Testis (tissue), 3 donors: Measurements from ENCODE around the gene CACNA2D3. TPM values are rescaled to one million over a fixed set of nuclear protein-coding genes. Genes with fewer than 3 reads are reported as not detected.

Experiments
- DNase-seq: peaks from one replicate; pipeline ENCODE4 v3.0.0-alpha.2; 2019
- H3K27ac ChIP-seq, 2 donors: fragments of 200-600 bp; sonication (generic); one replicate each; pipeline ENCODE4 v1.5.1; 2019
- H3K27me3 ChIP-seq: fragments of 200-600 bp; sonication (generic); one replicate; pipeline ENCODE4 v1.5.1; 2019
- H3K36me3 ChIP-seq: fragments of 200-600 bp; sonication (generic); one replicate; pipeline ENCODE4 v1.5.1; 2017; ENCODE audit warnings: low read depth; ENCODE audit errors: missing control alignments
- H3K4me1 ChIP-seq: fragments of 200-600 bp; sonication (generic); one replicate; pipeline ENCODE4 v1.5.1; 2019
- H3K4me3 ChIP-seq, 2 donors: fragments of 200-600 bp; sonication (generic); one replicate each; pipeline ENCODE4 v1.5.1; 2017 to 2019
- H3K9me3 ChIP-seq: fragments of 200-600 bp; sonication (generic); one replicate; pipeline ENCODE4 v1.5.1; 2017
- CTCF ChIP-seq, 3 experiments: fragments of 450-650 bp in 2 of 3; fragments of 200-600 bp in 1 of 3; sonication (generic) in 1 of 3; IDR thresholded peaks; one replicate each; pipeline ENCODE4 v1.5.1; 2016 to 2019; ENCODE audit warnings: antibody characterized with exemption in 3 of 3, mild to moderate bottlenecking in 2 of 3, moderate library complexity in 1 of 3
- POLR2A ChIP-seq: fragments of 450-650 bp; IDR thresholded peaks from one replicate; pipeline ENCODE4 v1.6.1; 2017; ENCODE audit warnings: antibody characterized with exemption, mild to moderate bottlenecking, moderate library complexity
- WGBS, 2 donors: methylation state at CpG; one replicate each; pipeline ENCODE4 v1.1.5; 2018; 5-methylcytosine and 5-hydroxymethylcytosine counted together
- intact Hi-C: fragments of 100-400 bp; cut with DNase I; formaldehyde crosslinking; loops from one replicate; pipeline ENCODE4 v1.15.1; 2023; ENCODE audit warnings: low total_unique reads
- polyA plus RNA-seq: library from polyadenylated mRNA; stranded (reverse); fragments of 350-450 nt; fragmentation: Illumina TruSeq; extraction: RNeasy Lipid Tissue Mini Kit (QIAGEN cat#74804); gene quantifications from one replicate; pipeline ENCODE4 v1.2.3, GENCODE V29; 2014; ENCODE audit warnings: low read depth, low replicate concordance; ENCODE audit not compliant: insufficient read depth
- total RNA-seq, 2 donors: library from RNA; depleted of rRNA; stranded (reverse); fragments of >200 nt; gene quantifications; one replicate each; pipeline ENCODE4 v1.2.3, GENCODE V29; 2016

CACNA2D3 gene
- total and polyA plus RNA-seq, 3 donors from 2014 or later, result 10.1 to 16.5 (median 11.2) TPM

GRCh38 chr3:54817628-54818027 is 695.3 kb downstream of the CACNA2D3 start:
- Histone ChIP-seq H3K4me1 (no peaks in the 10 kb centered on the region), H3K4me3 (no peak overlapping the region), H3K27ac (no peak overlapping the region), H3K27me3 (no peaks in the 10 kb centered on the region), H3K9me3 (no peaks in the 10 kb centered on the region), H3K36me3 (no peaks in the 10 kb centered on the region)
- no peak for DNase-seq
- 89 to 90% methylated on average over 1 of the region's 1 CpG for WGBS, 2 donors
- no peak for TF ChIP-seq POLR2A
- no peak for TF ChIP-seq CTCF (IDR thresholded peaks at IDR 0.05)
- intact Hi-C loops, result no loop called here

- Histone ChIP-seq H3K4me1 (no peaks in the 10 kb centered on the region), H3K4me3 (no peak overlapping the region), H3K27ac (no peak overlapping the region), H3K9me3 (no peaks in the 10 kb centered on the region), H3K36me3 (no peaks in the 10 kb centered on the region), H3K27me3 (no peaks in the 10 kb centered on the region)
- WGBS, 2 donors, result 95 to 97% methylated on average over 2 of the region's 2 CpGs
- no peak for TF ChIP-seq POLR2A
- TF ChIP-seq CTCF (IDR thresholded peaks at IDR 0.05), result no peak
- DNase-seq, result no peak
- intact Hi-C loops, result no loop called here
These were observed 696.1 kb downstream of the CACNA2D3 start for GRCh38 chr3:54818486-54818885.

- H3K9me3 ChIP-seq, result no peaks in the 10 kb centered on the region
- intact Hi-C loops, result no loop called here
- H3K36me3 ChIP-seq, result no peaks in the 10 kb centered on the region
- 88 to 93% methylated on average over 1 of the region's 1 CpG for WGBS, 2 donors
- no peaks in the 10 kb centered on the region for H3K4me1 ChIP-seq
- H3K4me3 ChIP-seq, result no peak overlapping the region
- H3K27me3 ChIP-seq, result no peaks in the 10 kb centered on the region
- TF ChIP-seq POLR2A (no peak), CTCF (IDR thresholded peaks at IDR 0.05) (no peak)
- H3K27ac ChIP-seq, result no peak overlapping the region
- DNase-seq, result no peak
These were observed 696.6 kb downstream of the CACNA2D3 start for GRCh38 chr3:54818942-54819341.

GRCh38 chr3:54819946-54820345 is 697.6 kb downstream of the CACNA2D3 start:
- TF ChIP-seq CTCF (IDR thresholded peaks at IDR 0.05), result no peak
- TF ChIP-seq POLR2A, result no peak
- Histone ChIP-seq H3K27ac (no peak overlapping the region), H3K9me3 (no peaks in the 10 kb centered on the region), H3K36me3 (no peaks in the 10 kb centered on the region), H3K4me3 (no peak overlapping the region), H3K27me3 (no peaks in the 10 kb centered on the region), H3K4me1 (no peaks in the 10 kb centered on the region)
- DNase-seq, result no peak
- WGBS, 2 donors, result 94 to 95% methylated on average over 5 of the region's 5 CpGs
- intact Hi-C loops, result no loop called here

- intact Hi-C loops, result no loop called here
- H3K27ac ChIP-seq, result no peak overlapping the region
- 16 to 33% methylated on average over 1 of the region's 1 CpG for WGBS, 2 donors
- peak; percentile 27 for DNase-seq
- H3K4me3 ChIP-seq, result no peak overlapping the region
- TF ChIP-seq CTCF (IDR thresholded peaks at IDR 0.05) (no peak), POLR2A (no peak)
- no peaks in the 10 kb centered on the region for H3K36me3 ChIP-seq
- H3K4me1 ChIP-seq, result no peaks in the 10 kb centered on the region
- H3K9me3 ChIP-seq, result no peaks in the 10 kb centered on the region
- H3K27me3 ChIP-seq, result no peaks in the 10 kb centered on the region
These were observed 699.9 kb downstream of the CACNA2D3 start for GRCh38 chr3:54822206-54822605.
